ENCODE measurements around the gene SLC9A9. TPM values are rescaled to one million over a fixed set of nuclear protein-coding genes. Genes with fewer than 3 reads are reported as not detected.

SLC9A9 gene
- total and polyA plus RNA-seq, 9 of the 15 experiments (the other 6 are each of a cell fraction or from before 2014, with no cell fraction given), result 0.03 to 0.13 TPM; not detected in 7

DNA sequence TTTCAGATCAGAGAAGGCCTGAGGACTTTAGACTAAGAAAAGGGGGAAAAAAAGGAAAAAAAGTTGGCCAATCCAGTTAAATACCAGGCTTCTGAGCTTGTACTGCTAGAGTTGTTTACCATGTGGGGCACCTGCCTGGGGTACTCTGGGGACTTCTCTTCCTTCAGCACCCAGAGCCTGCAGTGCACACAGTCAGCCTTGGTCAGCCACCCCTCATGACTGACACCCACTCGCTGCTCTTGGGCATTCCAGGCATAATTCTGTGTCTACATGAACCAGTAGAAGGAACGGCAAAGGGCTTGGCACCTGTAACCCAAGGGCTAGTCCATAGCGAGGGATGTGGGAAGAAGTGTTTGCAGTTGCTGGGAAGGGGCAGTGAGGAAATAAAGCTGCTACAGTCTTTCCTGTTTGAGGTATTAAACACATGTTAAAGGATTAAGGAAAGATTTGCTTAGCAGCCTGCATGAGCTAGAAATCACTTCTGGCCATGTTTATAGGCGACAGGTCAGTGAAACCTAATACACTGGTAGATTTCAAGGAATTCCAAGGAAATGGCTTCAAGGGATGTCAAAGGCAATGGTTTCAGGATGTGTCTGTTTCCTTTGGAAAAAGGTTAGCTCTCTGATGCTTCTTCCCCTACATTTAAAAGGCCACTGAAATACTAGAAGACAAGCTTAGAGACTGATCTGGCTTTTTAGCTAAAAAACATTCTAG lies 496.2 kb downstream of the SLC9A9 start (continued):
- no peak for TF ChIP-seq TARDBP (IDR thresholded peaks at IDR 0.05)
- no peak for TF ChIP-seq EZH2 (IDR thresholded peaks at IDR 0.05; ENCODE audit: borderline replicate concordance, low read depth, low read length)
- no peak for TF ChIP-seq SAP30 (IDR thresholded peaks at IDR 0.05; ENCODE audit: borderline replicate concordance, insufficient read depth, low read depth, low read length, poor library complexity, severe bottlenecking)

GRCh38 chr3:143351354-143351753 lies 496.9 kb downstream of the SLC9A9 start:
- ATAC-seq, result no peak
- no peaks in the 10 kb centered on the region for H3K79me2 ChIP-seq (ENCODE audit: control insufficient read depth, insufficient read depth, low read length)
- TF ChIP-seq CC2D1A (IDR thresholded peaks at IDR 0.05) (no peak), ETV6 (IDR thresholded peaks at IDR 0.05; ENCODE audit: borderline replicate concordance in 1 of 2, low read depth in 2 of 2, low read length in 1 of 2) (no peak), ETV6 (CRISPR knock-in tag; IDR thresholded peaks at IDR 0.05; ENCODE audit: borderline replicate concordance) (no peak), JUNB (CRISPR knock-in tag; conservative IDR thresholded peaks at IDR 0.05) (no peak), ZNF79 (CRISPR knock-in tag; IDR thresholded peaks at IDR 0.05; ENCODE audit: low read depth) (no peak), KDM1A (IDR thresholded peaks at IDR 0.05) (no peak), FOXJ2 (tag; IDR thresholded peaks at IDR 0.05) (no peak), ZFP30 (CRISPR knock-in tag; IDR thresholded peaks at IDR 0.05; ENCODE audit: borderline replicate concordance) (no peak)
- TF ChIP-seq, protein P1, sequence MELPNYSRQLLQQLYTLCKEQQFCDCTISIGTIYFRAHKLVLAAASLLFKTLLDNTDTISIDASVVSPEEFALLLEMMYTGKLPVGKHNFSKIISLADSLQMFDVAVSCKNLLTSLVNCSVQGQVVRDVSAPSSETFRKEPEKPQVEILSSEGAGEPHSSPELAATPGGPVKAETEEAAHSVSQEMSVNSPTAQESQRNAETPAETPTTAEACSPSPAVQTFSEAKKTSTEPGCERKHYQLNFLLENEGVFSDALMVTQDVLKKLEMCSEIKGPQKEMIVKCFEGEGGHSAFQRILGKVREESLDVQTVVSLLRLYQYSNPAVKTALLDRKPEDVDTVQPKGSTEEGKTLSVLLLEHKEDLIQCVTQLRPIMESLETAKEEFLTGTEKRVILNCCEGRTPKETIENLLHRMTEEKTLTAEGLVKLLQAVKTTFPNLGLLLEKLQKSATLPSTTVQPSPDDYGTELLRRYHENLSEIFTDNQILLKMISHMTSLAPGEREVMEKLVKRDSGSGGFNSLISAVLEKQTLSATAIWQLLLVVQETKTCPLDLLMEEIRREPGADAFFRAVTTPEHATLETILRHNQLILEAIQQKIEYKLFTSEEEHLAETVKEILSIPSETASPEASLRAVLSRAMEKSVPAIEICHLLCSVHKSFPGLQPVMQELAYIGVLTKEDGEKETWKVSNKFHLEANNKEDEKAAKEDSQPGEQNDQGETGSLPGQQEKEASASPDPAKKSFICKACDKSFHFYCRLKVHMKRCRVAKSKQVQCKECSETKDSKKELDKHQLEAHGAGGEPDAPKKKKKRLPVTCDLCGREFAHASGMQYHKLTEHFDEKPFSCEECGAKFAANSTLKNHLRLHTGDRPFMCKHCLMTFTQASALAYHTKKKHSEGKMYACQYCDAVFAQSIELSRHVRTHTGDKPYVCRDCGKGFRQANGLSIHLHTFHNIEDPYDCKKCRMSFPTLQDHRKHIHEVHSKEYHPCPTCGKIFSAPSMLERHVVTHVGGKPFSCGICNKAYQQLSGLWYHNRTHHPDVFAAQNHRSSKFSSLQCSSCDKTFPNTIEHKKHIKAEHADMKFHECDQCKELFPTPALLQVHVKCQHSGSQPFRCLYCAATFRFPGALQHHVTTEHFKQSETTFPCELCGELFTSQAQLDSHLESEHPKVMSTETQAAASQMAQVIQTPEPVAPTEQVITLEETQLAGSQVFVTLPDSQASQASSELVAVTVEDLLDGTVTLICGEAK (IDR thresholded peaks at IDR 0.05), result no peak
- TF ChIP-seq, protein P1 (CRISPR knock-in tag; IDR thresholded peaks at IDR 0.05), result no peak

More at GRCh38 chr3:143351354-143351753, 496.9 kb downstream of the SLC9A9 start:
- H3K4me3 ChIP-seq, result no peak overlapping the region
- ChIA-PET POLR2A (interaction anchor here (2.7 kb wide), 1 partner anchor 11 kb away, joined by 17 read pairs; no protein-coding TSS in a partner anchor), CTCF (ENCODE audit: low intra/inter-chr PET ratio) (no interaction called here)
- H2AFZ ChIP-seq (ENCODE audit: low read depth, low read length), result no peak overlapping the region
- no peaks in the 10 kb centered on the region for H3K27me3 ChIP-seq (ENCODE audit: control insufficient read depth in 2 of 2, insufficient read depth in 2 of 2, low read length in 2 of 2)
- H3K4me1 ChIP-seq (replicated peaks in 1 of 2; ENCODE audit: control insufficient read depth in 2 of 2, insufficient read depth in 2 of 2, low read length in 2 of 2), result peaks cover 2 to 7% of the 10 kb centered on the region in 2 experiments; a peak in 1 of 5 replicates
- H3K9ac ChIP-seq (ENCODE audit: insufficient read depth in 1 of 2, low read depth in 2 of 2, low read length in 2 of 2), result no peak overlapping the region
- H3K36me3 ChIP-seq (ENCODE audit: control insufficient read depth, insufficient read depth, low read length), result no peaks in the 10 kb centered on the region
- intact Hi-C loops (cut with micrococcal nuclease) (no loop called here), in situ Hi-C loops (cut with MboI) (no loop called here)
- H4K20me1 ChIP-seq (replicated peaks; ENCODE audit: control insufficient read depth, insufficient read depth, low read length), result no peaks in the 10 kb centered on the region
- DNase-seq (ENCODE audit: extremely low read depth in 1 of 4, low spot score in 3 of 4), result no peak
- H3K4me2 ChIP-seq (ENCODE audit: insufficient read depth, low read length), result no peak overlapping the region
- BruUV-seq (replicated peaks), result no TSS peak
- no peak for FAIRE-seq
- no peaks in the 10 kb centered on the region for H3K9me3 ChIP-seq (replicated peaks; ENCODE audit: control insufficient read depth, insufficient read depth, low read depth, low read length)
- 29% methylated on average over 2 of the region's 2 CpGs for WGBS (ENCODE audit: insufficient coverage, low coverage, missing lambda C conversion rate)
- no peaks in the 10 kb centered on the region for H3K9me1 ChIP-seq (ENCODE audit: control insufficient read depth, insufficient read depth, low read length)
- H3K27ac ChIP-seq (ENCODE audit: extremely low read depth, low read depth, low read length), result no peak overlapping the region
